PFSK-1 (cell line): ENCODE measurements around the gene SDC4.

ENCODE experiments used
- POLR2AphosphoS5 ChIP-seq: IDR thresholded peaks from 2 replicates; pipeline ENCODE4 v1.6.1; 2012; ENCODE audit warnings: low read depth, mild to moderate bottlenecking, control low read depth, low read length, moderate library complexity
- REST ChIP-seq, 2 experiments: IDR thresholded peaks; 2 replicates each; pipeline versions ENCODE4 v1.6.1 to v1.8.0; 2011 to 2012; ENCODE audit warnings: low read depth in 2 of 2, low read length in 2 of 2, control low read depth in 1 of 2, inconsistent platforms in 1 of 2, mild to moderate bottlenecking in 1 of 2, moderate library complexity in 1 of 2; ENCODE audit not compliant: insufficient read depth in 1 of 2
- TAF1 ChIP-seq: IDR thresholded peaks from 2 replicates; pipeline ENCODE4 v1.6.1; 2012; ENCODE audit warnings: low read length, control low read depth, borderline replicate concordance; ENCODE audit not compliant: insufficient read depth

- TF ChIP-seq POLR2AphosphoS5 = no peak
- TF ChIP-seq REST (IDR thresholded peaks at IDR 0.05; ENCODE audit: insufficient read depth in 1 of 2, low read depth in 2 of 2, low read length in 2 of 2) = no peak
- TF ChIP-seq TAF1 = no peak
These were observed 19.8 kb downstream of the SDC4 start for GRCh38 chr20:45328451-45328850.
